ENCODE data around the gene ADAM22. TPM values are rescaled to one million over a fixed set of nuclear protein-coding genes. Genes with fewer than 3 reads are reported as not detected.
"Not testable (repeated sequence)": the region's sequence is repeated elsewhere in the genome, so short reads cannot be mapped to it uniquely, and the experiment has no call there.

The ADAM22 gene
- total RNA-seq, 1 donor from 2014 or later: 0.13 TPM

DNA sequence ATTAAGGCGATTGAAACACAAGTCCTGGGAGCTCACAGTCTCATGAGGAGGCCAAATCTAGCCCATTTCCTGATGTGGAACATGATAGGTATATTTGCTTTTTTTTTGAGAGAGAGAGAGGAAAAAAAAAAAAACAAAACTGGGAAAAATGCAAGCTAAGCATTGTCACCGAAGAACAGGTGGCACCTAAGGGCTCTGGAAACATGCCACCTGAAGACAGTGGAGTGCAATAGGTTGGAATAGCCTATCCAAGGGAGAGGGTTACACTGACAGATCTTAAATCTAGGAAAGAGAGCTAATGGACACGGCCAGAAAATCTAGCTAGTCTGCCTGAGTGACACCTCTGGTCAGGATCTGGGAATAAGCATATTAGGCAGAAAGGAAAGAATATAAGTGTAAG is 175.6 kb downstream of the ADAM22 start:
- DNase-seq (ENCODE audit: low read depth, low spot score): no peak

DNA sequence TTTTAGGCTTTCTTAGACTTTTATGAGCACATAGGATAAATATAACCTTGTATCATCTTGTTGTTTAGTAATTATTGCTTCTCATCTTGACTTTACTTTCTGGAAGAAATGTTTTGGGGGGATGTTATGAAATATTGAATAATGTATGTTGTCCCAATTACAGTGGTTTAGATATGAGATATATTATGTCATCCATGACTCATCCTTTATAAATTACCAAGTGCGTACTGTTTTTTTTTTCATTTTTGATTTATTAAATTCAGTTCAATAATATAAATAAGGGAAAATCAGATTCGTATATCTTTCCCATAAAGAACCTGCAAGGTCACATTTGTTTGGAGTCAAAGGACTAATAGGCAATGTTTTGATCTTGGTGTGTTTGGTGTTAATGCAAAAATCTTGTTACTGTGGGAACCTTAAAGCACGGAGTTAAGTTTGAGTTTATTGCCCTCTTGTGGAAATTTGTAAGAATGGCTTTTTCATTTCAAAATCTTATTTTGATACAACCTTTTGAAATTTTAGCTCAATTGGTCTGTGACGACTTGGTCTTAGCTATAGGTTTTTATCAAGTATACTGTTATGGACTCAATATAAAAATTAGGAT is 177.2 kb downstream of the ADAM22 start:
- peak; percentile 10 for DNase-seq (ENCODE audit: low read depth, low spot score)

DNA sequence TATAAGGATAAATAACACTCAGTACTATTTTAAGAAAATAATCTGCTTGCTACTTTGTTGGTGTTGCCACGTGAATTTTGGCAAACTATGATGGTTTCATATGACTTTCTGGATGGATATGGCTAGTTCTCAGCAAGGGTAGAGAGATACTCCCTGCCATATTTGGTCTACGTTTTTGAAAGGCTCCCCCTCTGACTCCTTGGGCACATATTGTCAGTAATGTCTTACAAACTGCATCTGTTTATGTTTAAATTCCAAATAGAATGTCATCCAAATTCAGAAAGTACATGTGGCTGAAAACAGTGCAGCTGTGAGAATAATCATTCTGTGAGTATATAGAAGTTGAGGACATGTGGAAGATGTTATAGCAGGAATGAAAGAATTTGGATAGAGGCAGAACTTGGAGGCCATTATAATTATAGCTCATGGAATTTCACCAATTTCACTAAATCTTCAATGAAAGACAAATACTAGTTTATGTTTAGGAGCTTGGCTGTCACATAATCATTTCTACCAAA is 178.0 kb downstream of the ADAM22 start:
- DNase-seq (ENCODE audit: low read depth, low spot score): no peak

DNA sequence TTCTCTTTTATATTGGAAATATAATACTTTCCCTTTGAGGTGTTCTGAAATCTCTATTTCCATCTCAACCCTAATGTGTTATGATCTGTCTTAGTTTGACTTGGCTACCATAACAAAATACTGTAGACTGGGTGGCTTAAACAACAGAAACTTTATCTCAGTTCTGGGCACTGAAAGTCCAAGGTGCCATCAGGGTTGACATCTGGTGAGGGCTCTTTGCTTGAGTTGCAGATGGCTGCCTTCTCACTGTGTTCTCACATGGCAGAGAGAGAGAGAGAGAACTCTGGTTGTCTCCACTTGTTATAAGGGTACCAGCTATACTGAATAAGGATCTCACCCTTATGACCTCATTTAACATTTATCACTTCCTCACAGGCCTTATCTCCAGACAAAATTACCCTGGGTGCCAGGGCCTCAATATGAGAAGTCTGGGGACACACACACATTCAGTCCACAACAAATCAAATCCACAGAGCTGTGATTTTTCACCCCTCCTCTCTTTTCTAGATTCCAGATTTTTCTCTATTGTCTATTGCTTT is 181.3 kb downstream of the ADAM22 start:
- no peak for DNase-seq (ENCODE audit: low read depth, low spot score)

DNA sequence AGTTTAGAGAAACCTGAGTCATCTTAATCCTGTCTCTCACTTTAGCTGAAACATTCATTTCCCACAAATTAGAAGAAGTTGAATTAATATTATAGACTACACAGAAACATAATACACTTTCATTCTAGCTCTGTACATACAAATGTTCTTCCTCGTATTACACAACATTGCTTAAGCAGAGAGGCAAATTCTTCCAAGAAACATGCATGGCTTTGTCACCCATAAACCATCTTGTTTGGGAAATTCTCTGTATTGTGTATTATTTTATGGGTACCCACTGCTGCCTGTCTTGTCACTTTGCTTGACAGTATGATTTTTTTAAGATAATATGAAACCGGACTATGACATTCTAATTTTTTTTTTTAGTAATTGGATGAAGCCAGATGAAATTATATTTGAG is 181.8 kb downstream of the ADAM22 start:
- DNase-seq (ENCODE audit: low read depth, low spot score): no peak

DNA sequence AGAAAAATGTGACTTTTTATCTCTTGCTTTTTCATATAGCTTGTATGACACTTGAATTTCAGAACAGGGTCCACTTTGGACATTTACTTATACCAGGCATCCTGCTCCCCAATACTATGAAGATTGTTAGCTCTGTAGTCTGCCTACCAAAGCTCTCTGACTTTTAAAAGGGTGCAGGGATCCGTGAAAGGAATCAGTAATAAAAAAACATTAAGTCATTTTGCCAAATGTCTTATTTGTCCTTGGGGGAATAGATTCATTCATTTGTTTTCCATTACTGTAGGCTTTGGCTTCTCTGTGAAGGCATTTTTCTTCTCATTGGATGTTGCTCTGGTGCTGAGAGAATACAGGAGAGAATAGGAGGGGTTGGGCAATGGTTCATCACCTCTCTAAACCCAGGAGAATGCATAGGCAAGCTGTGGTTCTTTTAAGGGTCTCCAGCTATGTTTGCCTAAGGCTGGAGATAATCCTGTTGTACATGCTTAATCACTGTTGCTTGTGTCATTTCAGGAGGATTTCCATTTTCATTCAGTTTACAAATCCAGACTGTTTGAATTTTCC is 182.3 kb downstream of the ADAM22 start:
- no peak for DNase-seq (ENCODE audit: low read depth, low spot score)

DNA sequence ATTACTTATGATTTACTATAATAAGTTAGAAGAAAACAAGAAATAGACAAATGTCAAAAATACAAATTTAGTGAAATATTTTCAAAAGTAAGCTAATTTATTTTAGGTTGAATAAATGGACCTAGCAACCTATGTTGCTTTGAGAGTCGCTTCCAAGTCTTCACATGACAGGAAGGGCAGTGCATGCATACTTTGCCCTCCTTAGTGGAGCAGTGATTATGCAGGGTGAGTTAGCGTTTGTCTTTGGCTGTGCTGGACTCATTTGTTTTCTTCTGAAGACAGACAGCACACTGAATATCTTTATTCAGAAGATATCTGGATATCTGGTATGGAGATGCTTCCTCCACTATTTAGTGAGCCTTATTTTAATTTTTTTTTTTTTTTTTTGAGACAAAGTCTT is 183.3 kb downstream of the ADAM22 start:
- no peak for DNase-seq (ENCODE audit: low read depth, low spot score)

DNA sequence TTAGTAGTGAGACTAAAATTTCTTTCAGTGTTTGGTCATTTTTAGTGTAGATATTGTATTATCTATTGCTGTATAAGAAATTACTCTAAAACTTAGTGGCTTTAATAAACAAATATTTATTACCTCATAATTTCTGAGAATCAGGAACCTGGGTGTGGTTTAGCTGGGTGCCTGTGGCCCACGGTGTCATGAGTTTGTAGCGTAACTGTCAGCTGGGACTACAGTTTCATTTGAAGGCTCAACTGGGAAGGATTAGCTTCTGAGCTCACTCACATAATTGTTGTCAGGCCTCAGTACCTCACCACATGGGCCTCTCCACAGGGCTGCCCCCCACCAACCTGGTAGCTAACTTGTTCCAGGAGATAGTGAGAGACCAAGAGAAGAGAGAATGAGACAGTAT is 187.3 kb downstream of the ADAM22 start:
- DNase-seq (ENCODE audit: low read depth, low spot score): no peak

DNA sequence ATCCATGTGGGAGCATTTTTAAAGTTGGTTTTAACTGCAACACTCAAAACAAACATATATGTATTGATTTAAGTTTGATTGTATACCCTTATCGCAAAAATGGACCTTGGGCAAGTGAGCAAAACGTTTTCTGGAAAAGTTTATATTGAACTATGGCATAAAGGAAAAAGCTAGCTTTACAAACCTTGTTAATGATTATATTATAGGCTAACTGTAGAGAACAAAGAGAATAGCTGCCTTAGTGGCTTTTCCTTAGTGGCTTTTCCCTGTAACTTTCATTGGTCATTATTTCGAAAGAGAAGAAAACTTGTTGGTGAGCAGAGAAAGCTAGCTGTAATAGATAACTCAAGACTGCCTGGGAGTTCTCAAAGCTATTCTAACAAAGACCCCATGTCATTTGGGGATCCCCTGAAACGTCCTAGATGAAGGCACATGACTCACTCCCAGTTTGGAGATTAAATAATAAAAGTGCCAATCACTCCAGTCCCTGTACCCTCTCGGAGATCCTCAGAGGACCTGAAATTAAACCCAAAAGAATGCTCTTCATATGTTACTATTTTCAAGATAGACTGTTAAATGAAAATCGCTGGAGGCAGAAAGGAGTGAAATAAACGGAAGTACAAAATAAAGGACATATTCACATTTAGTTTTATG is 193.7 kb downstream of the ADAM22 start:
- no peak for DNase-seq (ENCODE audit: low read depth, low spot score)

DNA sequence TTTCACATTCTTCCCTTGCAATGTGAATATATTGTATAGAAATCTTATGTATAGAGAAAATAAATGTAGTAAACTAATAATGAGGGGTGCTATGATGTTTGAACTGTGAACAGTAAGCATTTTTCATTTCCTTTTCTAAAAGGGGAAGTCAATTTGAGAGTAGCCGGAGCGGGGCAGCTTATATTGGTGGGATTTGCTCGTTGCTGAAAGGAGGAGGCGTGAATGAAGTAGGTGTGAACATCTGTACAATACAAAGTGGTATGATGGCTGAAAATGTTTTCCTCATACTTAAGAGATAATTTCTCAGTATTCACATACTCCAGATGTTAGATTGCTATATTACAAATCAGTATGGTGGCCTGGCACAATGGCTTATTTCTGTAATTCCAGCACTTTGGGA is 198.7 kb downstream of the ADAM22 start:
- DNase-seq (ENCODE audit: low read depth, low spot score): no peak

DNA sequence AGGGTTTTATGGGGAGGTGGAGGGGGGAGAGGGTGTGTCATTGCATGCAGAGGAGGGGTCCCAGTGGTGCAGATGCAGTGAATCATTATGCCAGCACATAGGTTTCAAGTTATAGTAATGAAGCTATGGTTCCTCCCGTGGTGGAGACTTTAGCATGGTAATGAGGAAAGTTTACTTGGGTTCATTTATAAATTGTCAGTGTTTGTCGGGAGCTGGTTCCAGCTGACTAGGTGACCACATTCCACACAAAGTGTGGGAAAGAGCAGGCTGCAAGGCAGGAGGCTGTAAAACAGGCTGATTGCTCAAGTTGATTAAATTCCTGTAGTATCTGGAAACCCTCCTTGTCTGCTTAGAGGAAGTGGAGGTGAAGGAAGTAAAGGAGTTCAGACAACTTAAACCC is 206.9 kb downstream of the ADAM22 start:
- DNase-seq (ENCODE audit: low read depth, low spot score): no peak

DNA sequence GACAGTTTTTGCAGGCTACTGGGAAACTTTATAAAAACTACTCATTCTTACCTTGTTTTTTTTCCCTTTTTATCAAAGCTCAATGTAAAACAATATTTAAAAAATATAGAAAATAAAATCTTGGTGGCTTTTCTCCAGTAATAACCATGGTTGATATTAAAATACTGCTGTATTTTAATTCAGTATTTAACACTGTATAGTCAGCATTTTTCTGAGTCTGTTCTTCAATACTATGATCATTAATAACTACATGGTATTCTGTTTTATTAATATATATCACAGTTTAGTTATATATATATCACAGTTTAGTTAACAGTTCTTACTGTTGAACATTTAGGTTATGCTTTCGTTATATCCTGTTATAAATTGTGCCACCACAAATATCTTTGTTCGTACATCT is 207.4 kb downstream of the ADAM22 start:
- DNase-seq (ENCODE audit: low read depth, low spot score): no peak

DNA sequence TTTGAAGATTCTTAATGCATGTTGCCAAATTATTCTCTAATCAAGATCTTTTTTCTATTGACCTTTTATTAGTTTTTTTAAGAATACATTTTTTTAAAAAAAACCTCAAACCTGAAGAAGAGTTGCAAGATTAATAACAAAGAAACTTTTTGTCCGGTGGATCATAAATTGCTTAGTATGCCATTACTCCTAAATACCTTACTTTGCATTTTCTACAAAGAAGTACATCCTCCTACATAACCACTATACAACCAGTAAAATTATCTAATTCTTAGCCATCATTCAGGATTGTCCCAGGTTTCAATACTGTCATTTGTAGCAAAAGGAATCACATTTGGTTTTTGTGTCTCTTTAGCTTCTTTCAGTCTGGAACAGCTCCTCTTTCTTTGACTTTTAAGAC is 207.9 kb downstream of the ADAM22 start:
- no peak for DNase-seq (ENCODE audit: low read depth, low spot score)

DNA sequence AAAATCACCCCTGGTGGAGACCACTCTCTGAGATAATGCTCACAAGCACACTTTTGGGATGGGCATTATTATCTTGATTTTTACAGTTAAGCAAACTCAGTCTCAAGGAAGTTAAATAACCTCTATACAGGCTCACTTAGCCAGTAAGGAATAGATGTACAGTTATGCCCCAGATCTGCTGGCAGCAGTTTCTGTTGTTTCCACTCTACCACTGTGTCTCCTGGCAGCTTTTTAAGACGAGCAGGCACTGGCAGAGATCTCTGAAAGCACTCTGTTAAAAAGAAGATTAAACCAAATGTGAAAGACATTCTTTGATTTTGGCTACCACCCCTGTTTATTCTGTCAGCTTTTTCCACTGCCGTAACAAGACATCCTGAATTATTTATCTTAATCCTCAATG is 212.6 kb downstream of the ADAM22 start:
- no peak for DNase-seq (ENCODE audit: low read depth, low spot score)

DNA sequence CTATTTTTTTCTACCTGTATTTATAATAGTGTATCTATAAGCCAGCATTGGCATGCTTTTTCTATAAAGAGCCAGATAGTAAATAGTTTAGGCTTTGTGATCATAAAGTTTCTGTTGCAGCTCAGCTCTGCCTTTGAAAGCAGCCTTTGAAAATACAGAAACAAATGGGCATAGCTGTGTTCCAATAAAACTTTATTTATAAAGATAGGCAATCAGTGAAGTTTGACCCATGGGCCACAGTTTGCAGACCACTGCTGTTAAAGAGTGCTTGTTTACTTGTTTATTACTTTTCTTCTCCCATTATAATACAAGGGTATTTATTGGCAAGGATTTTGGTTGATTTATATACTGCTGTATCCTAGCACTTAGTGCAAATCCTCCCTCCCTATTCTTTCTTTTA is 213.3 kb downstream of the ADAM22 start:
- no peak for DNase-seq (ENCODE audit: low read depth, low spot score)

DNA sequence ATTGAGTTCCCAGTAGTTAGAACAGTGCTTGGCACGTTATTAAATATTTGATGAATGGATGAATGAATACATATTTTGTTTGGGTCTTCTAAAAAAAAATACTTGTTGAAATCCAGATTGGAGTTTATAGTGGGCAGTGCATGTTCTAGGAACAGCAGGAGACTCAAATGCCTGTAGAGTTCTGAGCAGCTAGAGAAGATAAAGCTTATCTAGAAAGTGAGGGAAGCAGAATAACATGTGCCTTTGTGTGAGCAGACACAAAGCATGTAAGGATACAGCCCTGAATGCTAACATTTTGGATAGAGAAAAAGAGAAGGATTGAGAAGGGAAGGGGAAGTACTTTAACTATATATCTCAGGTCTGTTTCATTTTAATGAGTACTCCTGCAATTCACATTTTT is 213.9 kb downstream of the ADAM22 start:
- no peak for DNase-seq (ENCODE audit: low read depth, low spot score)

DNA sequence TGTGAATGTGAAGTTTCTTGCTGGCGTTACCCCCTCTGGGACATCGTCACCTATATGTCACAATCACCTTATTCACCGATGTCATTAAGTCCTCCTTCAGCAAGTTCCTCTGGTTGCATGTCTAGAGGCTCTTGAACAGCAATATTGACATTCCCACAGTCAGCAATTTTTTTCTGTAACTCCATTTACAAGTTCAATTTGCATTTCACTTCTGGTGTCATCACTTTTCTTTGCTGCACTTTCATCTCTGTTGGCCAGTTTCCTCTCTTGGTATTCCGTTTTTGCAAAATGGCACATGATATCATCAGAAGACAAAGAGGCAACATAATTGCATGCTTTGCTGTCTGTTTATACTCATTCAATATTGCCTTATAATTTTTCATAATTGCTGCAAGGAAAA is 216.0 kb downstream of the ADAM22 start:
- DNase-seq (ENCODE audit: low read depth, low spot score): no peak

DNA sequence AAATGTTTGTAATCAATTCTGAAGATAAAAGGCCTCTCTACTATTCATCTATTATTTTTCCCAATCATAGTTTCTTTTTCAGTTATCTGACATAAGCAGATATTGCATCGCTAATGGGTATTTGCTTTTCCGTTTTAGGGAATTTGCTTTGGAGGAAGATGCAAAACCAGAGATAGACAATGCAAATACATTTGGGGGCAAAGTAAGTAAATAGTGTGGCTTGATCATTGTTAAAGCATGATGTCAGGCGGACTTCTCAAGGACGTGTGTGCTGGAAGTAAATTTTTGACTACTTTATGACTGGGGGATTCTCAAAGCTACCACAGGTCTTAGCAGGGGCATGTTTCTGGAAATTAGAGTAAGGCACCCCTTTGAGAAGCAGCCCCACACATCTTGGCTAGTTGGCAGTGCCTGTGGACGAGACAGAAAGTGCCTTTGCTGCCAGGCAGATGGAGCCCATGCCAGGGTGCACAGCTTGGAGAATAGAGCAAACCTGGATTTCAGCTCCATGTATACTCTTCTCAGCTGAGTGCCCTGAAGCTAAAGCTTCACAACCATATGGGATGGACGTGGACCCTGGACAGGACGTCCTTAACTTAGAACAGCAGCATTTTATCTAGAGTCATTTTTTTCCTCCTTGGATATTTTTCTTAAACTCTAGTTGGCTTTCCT is 217.2 kb downstream of the ADAM22 start:
- no peak for DNase-seq (ENCODE audit: low read depth, low spot score)

DNA sequence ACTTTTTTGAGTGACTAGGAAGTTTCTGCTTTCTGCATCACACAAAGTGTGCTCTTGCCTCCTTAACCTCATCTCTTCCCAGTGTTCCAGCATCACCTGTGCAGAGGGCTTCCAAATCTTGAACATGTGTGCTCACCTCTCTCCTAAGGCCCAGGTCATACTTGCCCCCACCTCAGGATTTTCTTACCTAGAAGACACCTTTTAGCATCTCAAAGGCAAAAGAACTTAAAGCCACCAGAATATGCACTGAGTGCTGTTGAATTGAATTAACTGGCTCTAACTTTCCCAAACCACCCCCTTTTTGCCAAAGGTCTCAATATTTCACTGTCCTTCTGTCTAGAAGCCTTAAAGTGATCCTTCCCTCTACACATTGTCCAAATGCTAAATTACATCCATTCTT is 219.3 kb downstream of the ADAM22 start:
- no peak for DNase-seq (ENCODE audit: low read depth, low spot score)

DNA sequence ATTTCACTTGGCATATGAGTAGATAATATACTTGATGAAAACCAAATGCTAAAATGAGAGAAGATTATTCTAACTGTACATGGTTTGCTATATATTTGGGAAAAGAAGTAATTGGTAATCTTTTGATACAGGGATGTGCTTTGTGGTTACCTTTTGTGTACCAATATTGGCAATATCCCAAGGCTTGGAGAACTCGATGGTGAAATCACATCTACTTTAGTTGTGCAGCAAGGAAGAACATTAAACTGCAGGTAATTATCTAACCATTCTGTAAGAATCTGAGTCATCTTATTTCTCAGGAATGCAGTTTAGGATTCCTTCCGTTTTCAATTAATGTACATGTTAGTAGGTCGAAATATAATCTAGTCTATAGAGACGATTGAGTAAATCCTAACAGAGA is 221.7 kb downstream of the ADAM22 start:
- DNase-seq (ENCODE audit: low read depth, low spot score): no peak

DNA sequence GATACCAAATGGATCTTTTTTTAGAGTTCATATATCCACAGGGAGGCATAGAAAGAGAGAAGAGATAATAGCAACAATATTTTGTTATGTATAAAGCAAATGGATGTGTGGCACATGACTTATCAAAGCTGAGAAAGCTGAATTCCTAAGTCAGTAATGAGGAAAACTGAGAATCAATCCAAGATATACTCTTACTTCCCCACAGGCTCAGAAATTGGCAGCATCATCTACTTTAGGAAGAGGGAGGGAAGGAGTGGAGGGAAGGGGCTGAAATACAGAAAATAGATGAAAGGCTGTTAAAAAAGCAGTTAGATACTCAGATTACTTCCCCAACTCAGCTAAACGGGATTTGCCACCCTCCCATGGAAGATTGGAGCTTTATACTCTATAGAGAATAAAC is 222.3 kb downstream of the ADAM22 start:
- no peak for DNase-seq (ENCODE audit: low read depth, low spot score)

DNA sequence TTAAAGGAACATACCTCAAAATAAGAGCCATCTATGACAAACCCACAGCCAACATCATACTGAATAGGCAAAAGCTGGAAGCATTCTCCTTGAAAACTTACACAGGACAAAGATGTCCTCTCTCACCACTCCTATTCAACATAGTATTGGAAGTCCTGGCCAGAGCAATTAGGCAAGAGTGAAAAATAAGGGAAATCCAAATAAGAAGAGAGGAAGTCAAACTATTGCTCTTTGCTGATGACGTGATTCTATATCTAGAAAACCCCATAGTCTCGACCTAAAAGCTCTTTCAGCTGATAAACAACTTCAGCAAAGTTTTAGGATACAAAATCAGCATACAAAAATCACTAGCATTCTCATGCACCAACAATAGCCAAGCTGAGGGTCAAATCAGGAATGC is 225.7 kb downstream of the ADAM22 start:
- DNase-seq (ENCODE audit: low read depth, low spot score): not testable (repeated sequence)
